A673 (cell line): ENCODE data around the gene MDH2. TPM values are rescaled to one million over a fixed set of nuclear protein-coding genes. Genes with fewer than 3 reads are reported as not detected.

Experiments used
- BruUV-seq: library from RNA; stranded (reverse); fragments of 400-500 nt; replicated peaks from 2 replicates; lab custom pipeline; 2021; lab: Mats Ljungman, UMichigan
- CTCF ChIA-PET: fragments of 300-600 bp; sonication (Branson Sonifier 250); formaldehyde crosslinking; loops from one replicate; lab custom pipeline; 2022; ENCODE audit warnings: antibody characterized with exemption; lab: Charles Lee
- POLR2A ChIA-PET: fragments of 300-600 bp; sonication (Branson Sonifier 250); formaldehyde crosslinking; loops from one replicate; lab custom pipeline; 2022; ENCODE audit warnings: antibody characterized with exemption; ENCODE audit not compliant: low non-redundant PET; lab: Charles Lee
- DNase-seq: peaks from one replicate; pipeline ENCODE4 v3.0.0-alpha.2; 2015; ENCODE audit warnings: low spot score
- H3K27ac ChIP-seq: fragments of 200-600 bp; sonication (generic); 2 replicates; pipeline ENCODE4 v1.5.1; 2016; ENCODE audit warnings: mixed run types, low read depth, mild to moderate bottlenecking, mixed read lengths, antibody characterized with exemption, low read length; ENCODE audit not compliant: poor library complexity, severe bottlenecking
- H3K27me3 ChIP-seq: fragments of 200-600 bp; sonication (generic); replicated peaks from 2 replicates; pipeline ENCODE4 v1.6.1; 2017; ENCODE audit warnings: mixed run types, low read depth, mild to moderate bottlenecking, mixed read lengths, antibody characterized with exemption, low read length; ENCODE audit not compliant: insufficient read depth, poor library complexity
- H3K36me3 ChIP-seq: fragments of 200-600 bp; sonication (generic); 2 replicates; pipeline ENCODE4 v1.6.1; 2016; ENCODE audit warnings: mixed run types, mild to moderate bottlenecking, mixed read lengths, antibody characterized with exemption, low read length; ENCODE audit not compliant: insufficient read depth, poor library complexity, severe bottlenecking
- H3K4me1 ChIP-seq: fragments of 200-600 bp; sonication (generic); 2 replicates; pipeline ENCODE4 v1.6.1; 2017; ENCODE audit warnings: mixed run types, mild to moderate bottlenecking, mixed read lengths, antibody characterized with exemption, low read length; ENCODE audit not compliant: insufficient read depth, poor library complexity, severe bottlenecking
- H3K4me3 ChIP-seq: fragments of 200-600 bp; sonication (generic); 2 replicates; pipeline ENCODE4 v1.5.1; 2016; ENCODE audit warnings: low read depth, mixed run types, mild to moderate bottlenecking, mixed read lengths, low read length; ENCODE audit not compliant: poor library complexity, severe bottlenecking
- H3K9me3 ChIP-seq: fragments of 200-600 bp; sonication (generic); 2 replicates; pipeline ENCODE4 v1.6.1; 2016; ENCODE audit warnings: mixed run types, low read depth, mild to moderate bottlenecking, mixed read lengths, antibody characterized with exemption, low read length; ENCODE audit not compliant: poor library complexity, severe bottlenecking
- EZH2 ChIP-seq: fragments of 200-600 bp; sonication (generic); IDR thresholded peaks from 2 replicates; pipeline ENCODE4 v1.6.1; 2017; ENCODE audit warnings: borderline replicate concordance, low read depth, mild to moderate bottlenecking, mixed read lengths, antibody characterized with exemption, low read length; ENCODE audit not compliant: poor library complexity, severe bottlenecking
- intact Hi-C: fragments of 100-400 bp; cut with micrococcal nuclease; formaldehyde crosslinking; loops from one replicate; pipeline ENCODE4 v1.10.0; 2022; ENCODE audit not compliant: unreplicated experiment
- total RNA-seq: library from RNA; stranded (reverse); gene quantifications from 2 replicates; pipeline ENCODE4 v1.2.3, GENCODE V29; 2021
- TF ChIP-seq, protein P1 (sequence below): fragments of 300-800, 200-600 bp; sonication (generic); conservative IDR thresholded peaks from 2 replicates; pipeline ENCODE4 v1.5.1; 2017; ENCODE audit warnings: low read depth, mild to moderate bottlenecking, antibody characterized with exemption, low read length, moderate library complexity, mixed read lengths

The MDH2 gene
- total RNA-seq, 1 experiment from 2014 or later, result 316 TPM

DNA sequence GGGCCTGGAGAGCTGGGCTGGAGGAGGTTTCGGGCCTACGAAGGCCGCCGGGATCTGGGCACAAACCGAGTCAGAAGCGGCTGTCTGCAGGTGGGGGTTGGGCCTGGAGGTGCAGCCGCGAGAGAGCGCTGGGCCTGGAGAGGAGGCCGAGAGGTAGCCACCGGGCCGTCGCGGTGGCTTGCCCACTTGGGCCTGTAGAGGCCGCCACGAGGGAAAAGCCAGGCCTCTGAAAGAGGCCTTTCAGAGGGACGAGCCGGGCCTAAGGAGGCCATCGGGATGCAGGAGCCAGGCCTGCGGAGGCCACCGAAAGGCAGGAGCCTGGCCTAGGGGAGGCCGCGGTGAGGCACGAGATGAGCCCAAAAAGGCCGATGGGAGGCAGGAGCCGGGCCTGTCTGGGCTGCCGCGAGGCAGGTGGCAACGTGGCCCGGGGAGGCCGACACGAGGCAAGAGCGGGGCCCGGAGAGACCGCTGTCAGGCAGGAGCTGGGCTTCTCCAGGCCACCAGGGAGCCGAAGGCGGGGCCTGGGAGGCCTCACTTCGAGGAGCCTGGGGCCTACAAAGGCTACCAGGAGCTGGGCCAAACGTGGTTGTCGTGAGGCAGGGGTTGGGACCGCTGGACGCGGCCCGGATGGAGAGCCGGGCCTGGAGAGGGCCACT, 25.6 kb downstream of the MDH2 start:
- intact Hi-C loops, result no loop called here
- DNase-seq, result no peak
- CTCF ChIA-PET, result no interaction called here
- TF ChIP-seq EZH2, result no peak
- TF ChIP-seq, protein P1, sequence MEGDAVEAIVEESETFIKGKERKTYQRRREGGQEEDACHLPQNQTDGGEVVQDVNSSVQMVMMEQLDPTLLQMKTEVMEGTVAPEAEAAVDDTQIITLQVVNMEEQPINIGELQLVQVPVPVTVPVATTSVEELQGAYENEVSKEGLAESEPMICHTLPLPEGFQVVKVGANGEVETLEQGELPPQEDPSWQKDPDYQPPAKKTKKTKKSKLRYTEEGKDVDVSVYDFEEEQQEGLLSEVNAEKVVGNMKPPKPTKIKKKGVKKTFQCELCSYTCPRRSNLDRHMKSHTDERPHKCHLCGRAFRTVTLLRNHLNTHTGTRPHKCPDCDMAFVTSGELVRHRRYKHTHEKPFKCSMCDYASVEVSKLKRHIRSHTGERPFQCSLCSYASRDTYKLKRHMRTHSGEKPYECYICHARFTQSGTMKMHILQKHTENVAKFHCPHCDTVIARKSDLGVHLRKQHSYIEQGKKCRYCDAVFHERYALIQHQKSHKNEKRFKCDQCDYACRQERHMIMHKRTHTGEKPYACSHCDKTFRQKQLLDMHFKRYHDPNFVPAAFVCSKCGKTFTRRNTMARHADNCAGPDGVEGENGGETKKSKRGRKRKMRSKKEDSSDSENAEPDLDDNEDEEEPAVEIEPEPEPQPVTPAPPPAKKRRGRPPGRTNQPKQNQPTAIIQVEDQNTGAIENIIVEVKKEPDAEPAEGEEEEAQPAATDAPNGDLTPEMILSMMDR, result no peak
- H3K9me3 ChIP-seq, result no peaks in the 10 kb centered on the region
- no peak overlapping the region for H3K4me3 ChIP-seq
- H3K27me3 ChIP-seq, result no peaks in the 10 kb centered on the region
- POLR2A ChIA-PET, result interaction anchor here (0.5 kb wide), 1 partner anchor 1504 kb away, joined by 9 read pairs; no protein-coding TSS in a partner anchor
- H3K36me3 ChIP-seq, result no peaks in the 10 kb centered on the region
- no TSS peak for BruUV-seq
- H3K4me1 ChIP-seq, result peaks cover 6% of the 10 kb centered on the region
- H3K27ac ChIP-seq, result no peak overlapping the region

DNA sequence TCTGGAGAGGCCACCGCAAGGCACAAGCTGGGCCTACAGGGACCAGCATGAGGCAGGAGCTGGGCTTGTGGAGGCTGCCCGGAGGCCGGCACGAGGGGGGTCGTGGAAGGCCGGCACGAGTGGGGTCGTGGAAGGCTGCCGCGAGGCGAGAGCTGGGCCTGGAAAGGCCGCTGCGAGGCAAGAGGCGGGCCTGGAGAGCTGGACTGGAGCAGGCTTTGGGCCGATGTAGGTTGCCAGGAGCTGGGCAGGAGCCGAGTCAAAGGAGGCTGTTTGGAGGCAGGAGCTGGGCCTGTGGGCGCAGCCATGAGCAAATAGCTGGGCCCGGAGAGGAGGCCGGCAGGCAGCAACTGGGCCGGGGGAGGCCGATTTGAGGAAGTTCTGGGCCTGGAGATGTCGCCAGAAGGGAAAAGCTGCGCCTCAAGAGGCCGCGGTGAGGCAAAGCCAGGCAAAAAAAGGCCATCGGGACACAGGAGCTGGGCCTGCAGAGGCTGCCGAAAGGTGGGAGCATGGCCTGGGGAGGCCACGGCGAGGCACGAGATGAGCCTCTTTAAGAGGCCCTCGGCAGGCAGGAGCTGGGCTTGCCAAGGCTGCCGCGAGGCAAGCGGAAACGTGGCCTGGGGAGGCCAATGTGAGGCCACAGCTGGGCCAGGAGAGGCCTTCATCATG, 26.5 kb downstream of the MDH2 start:
- DNase-seq, result no peak
- BruUV-seq, result no TSS peak
- H3K27me3 ChIP-seq, result no peaks in the 10 kb centered on the region
- H3K27ac ChIP-seq, result no peak overlapping the region
- no peak overlapping the region for H3K4me3 ChIP-seq
- H3K9me3 ChIP-seq, result no peaks in the 10 kb centered on the region
- H3K4me1 ChIP-seq, result peaks cover 6% of the 10 kb centered on the region
- CTCF ChIA-PET, result interaction anchor here (0.5 to 0.7 kb wide), 2 partner anchors 26 to 186 kb away, joined by 3 read pairs; partner anchors contain the start of gene MDH2
- no peaks in the 10 kb centered on the region for H3K36me3 ChIP-seq
- POLR2A ChIA-PET, result no interaction called here
- no peak for TF ChIP-seq EZH2
- TF ChIP-seq, protein P1, result no peak
- intact Hi-C loops, result no loop called here

DNA sequence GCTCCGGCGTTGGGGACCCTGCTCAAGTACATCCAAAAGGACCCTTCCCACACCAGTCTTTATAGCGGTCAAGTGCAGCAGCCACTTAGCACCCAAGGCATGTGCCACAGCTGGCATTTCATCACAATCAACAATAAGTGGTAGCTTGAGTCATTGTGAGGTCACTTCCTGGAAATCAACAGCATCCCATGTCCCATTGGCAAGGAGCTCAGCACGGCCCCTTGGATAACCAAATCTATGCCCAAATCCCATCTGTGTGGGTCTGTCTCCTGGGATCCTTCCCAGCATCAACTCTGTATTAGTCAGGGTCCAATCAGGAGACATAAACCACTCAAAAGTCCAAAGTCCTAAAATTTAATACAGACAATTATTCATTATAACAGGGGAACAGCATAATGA, 27.1 kb downstream of the MDH2 start:
- intact Hi-C loops, result no loop called here
- H3K4me3 ChIP-seq, result no peak overlapping the region
- POLR2A ChIA-PET, result no interaction called here
- H3K27ac ChIP-seq, result no peak overlapping the region
- H3K9me3 ChIP-seq, result no peaks in the 10 kb centered on the region
- H3K4me1 ChIP-seq, result peaks cover 6% of the 10 kb centered on the region
- DNase-seq, result no peak
- H3K36me3 ChIP-seq, result no peaks in the 10 kb centered on the region
- no peaks in the 10 kb centered on the region for H3K27me3 ChIP-seq
- BruUV-seq, result no TSS peak
- CTCF ChIA-PET, result interaction anchor here (0.5 kb wide), 1 partner anchor 185 kb away, joined by 3 read pairs; no protein-coding TSS in a partner anchor
- TF ChIP-seq, protein P1, result no peak
- no peak for TF ChIP-seq EZH2
